ENCODE measurements around the gene PGGT1B.

PGGT1B gene

DNA sequence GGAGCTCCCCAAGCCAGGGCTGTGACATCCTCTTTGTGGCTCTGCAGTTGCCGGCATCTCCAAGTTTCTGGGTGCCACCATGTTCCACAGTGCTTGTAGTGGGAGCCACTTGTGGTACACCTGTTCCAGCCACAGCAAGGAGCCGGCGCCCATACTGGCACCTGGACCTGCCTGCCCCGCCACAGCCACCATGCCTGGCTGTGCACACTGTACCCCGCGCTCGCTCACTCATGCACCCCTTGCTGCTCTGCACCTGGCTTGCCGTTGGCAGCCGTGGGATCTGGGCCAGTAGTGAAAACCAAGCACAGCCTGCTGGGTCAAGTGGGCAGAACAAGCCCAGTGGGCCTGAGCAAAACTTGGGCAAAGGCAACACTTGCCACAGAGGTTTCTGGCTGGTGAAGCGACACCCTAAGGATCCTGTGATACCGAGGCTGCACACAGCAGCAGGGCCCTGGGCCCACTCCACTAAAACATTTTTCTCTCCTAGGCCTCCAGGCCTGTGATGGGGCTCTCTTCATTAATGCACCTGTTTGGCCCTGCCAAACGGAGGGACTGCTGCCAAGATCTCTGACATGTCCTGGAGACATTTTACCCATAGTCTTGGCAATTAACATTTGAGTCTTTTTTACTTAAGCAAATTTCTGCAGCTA lies 95.8 kb downstream of the PGGT1B start:
- no peak for DNase-seq (ENCODE audit: low read depth)
- TF ChIP-seq, protein P1, sequence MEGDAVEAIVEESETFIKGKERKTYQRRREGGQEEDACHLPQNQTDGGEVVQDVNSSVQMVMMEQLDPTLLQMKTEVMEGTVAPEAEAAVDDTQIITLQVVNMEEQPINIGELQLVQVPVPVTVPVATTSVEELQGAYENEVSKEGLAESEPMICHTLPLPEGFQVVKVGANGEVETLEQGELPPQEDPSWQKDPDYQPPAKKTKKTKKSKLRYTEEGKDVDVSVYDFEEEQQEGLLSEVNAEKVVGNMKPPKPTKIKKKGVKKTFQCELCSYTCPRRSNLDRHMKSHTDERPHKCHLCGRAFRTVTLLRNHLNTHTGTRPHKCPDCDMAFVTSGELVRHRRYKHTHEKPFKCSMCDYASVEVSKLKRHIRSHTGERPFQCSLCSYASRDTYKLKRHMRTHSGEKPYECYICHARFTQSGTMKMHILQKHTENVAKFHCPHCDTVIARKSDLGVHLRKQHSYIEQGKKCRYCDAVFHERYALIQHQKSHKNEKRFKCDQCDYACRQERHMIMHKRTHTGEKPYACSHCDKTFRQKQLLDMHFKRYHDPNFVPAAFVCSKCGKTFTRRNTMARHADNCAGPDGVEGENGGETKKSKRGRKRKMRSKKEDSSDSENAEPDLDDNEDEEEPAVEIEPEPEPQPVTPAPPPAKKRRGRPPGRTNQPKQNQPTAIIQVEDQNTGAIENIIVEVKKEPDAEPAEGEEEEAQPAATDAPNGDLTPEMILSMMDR (IDR thresholded peaks at IDR 0.05; ENCODE audit: low read depth, low read length, missing control alignments) = no peak
- H3K4me3 ChIP-seq (ENCODE audit: low read depth, low read length) = no peak overlapping the region

DNA sequence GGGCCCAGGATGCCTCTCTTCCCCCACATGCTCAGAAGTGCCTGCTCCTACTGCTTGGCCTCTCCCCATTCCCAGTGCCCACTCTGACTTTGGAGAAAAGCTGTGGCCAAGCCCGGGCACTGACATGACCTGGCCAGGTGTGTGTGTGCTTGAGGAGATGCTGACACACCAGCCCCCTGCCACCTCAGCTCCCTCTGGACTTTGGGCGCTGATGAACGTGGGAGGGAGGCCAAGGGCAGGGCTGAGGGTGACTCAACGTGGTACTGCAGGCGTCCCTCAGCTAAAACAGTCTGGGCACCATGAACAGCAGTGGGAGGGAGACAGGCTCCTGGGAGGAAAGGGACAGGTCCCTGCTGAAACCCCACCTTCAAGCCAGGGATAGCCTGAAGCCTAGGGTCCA lies 96.9 kb downstream of the PGGT1B start:
- no peak overlapping the region for H3K4me3 ChIP-seq (ENCODE audit: low read depth, low read length)
- no peak for DNase-seq (ENCODE audit: low read depth)
- TF ChIP-seq, protein P1 (IDR thresholded peaks at IDR 0.05; ENCODE audit: low read depth, low read length, missing control alignments) = no peak

DNA sequence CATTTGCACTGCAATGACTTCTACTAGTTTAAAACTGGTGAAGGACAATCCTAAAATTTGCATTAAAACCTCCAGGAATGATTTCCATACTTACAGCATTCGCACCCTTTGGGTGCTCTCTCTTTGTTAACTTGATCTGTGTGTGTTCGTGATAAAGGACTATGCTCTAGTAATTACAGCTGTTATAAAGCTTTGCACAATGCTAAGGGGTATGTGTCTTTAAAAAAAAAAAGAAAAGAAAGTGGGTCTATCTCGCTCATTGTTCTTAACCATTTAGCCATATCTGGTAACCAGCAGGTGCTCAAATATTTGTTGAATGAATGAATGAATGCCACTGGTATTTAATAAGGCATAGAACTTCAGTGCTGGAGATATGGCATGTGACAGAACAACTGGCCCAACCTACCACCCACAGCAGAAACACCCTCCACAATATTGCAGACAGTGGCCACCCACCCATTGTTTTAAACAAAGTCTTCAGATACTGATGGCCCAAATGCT lies 101.7 kb downstream of the PGGT1B start:
- H3K4me3 ChIP-seq (ENCODE audit: low read depth, low read length) = no peak overlapping the region
- DNase-seq (ENCODE audit: low read depth) = no peak
- TF ChIP-seq, protein P1 (IDR thresholded peaks at IDR 0.05; ENCODE audit: low read depth, low read length, missing control alignments) = no peak
